NCI-H2196 treated with DMSO at 0.1 percent for 48 hours (cell line): Measurements from ENCODE around the gene FAM120B.

Experiments
- DNase-seq: peaks from one replicate; lab custom pipeline; 2025; ENCODE audit not compliant: unreplicated experiment; lab: John Stamatoyannopoulos, UW

Gene FAM120B

GRCh38 chr6:170439366-170440361, 133.1 kb downstream of the FAM120B start:
- no peak for DNase-seq

DNA sequence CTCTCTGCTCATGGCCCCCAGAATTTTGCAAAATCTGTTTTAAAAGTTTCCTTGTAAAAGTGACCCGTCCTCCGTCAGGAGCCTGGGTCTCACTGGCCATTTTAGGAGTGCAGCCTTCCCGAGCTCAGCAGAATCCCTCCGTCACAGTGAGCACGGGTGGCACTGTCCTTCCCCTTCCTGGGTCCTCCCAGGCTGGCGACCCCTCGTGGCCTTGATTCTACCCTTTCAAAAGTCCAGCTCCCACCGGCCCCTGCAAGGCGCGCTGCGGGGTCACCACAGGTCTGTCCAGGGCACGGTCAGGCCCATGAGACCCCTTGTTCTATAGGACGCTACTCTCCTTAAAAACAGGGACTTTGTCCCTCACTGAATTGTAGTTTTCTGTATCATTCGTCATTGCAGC, 133.9 kb downstream of the FAM120B start:
- no peak for DNase-seq

GRCh38 chr6:170441316-170441715, 134.8 kb downstream of the FAM120B start:
- DNase-seq = no peak

GRCh38 chr6:170442596-170442995, 136.0 kb downstream of the FAM120B start:
- no peak for DNase-seq

DNA sequence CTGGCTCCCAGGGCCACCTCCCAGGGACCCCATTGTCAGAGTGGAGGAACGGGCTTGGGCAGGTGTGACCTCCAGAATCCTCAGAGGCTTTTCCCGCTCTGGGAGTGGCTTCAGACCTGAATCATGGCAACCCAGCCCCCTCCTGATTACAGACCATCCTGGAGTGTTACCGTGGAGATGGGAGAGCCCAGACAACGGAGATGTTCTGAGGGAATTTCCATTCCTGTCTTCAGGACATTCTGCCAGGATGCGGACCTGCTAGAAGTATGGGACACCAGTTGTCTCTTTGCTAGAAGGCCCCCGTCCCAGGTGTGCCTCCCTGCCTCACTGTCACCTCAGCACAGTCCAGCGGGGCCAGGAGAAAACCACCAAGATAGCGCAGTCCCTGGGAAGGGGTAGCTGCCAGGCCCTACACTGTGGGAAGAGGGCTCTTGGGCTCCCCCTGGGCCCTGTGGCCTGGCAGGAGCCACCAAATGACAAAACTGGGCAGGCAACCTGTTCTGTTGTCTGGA, 136.6 kb downstream of the FAM120B start:
- DNase-seq = no peak

DNA sequence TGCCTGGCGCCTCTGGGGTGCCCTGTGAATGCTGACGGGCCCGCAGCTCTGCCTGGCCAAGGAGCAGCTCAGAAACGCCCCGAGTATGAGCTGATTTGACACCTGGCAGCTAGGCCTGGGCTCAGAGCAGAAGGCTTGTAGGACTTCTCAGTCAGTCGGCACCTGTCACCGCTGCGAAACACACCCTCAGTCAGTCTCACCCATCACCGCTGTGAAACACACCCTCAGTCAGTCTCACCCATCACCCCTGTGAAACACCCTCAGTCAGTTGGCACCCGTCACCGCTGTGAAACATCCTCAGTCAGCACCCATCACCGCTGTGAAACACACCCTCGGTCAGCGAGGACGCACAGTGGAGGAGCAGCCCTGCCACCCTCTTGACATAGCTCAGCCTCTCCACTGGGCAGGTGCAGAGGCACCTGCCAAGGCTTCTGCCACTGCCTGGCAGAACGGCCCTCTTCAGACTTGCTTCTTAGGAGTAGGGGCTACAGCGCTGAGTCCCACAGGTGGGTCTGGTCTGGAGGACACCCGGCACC, 137.6 kb downstream of the FAM120B start:
- peak; percentile 12 for DNase-seq

- no peak for DNase-seq
Measured at GRCh38 chr6:170444811-170445211, 138.3 kb downstream of the FAM120B start.

GRCh38 chr6:170445487-170445886, 138.9 kb downstream of the FAM120B start:
- DNase-seq = no peak

DNA sequence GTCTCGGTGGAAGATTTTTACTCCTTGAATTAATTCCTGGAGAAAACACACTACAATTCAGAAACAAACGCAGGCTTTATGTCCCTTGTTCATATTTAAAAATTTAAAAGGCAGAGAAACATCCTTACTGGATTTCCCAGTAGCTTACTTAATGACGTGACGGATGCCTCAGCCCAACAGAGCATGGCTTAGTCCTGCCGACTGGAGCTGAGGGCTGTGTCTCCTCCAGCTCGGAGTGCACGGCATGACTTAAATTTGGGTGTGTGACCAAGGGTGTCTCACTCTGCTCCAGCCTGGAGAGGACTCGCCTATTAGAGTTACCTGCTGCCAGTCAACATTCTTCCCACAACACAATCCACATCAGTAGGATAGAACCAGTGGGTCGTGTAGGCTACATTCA, 139.4 kb downstream of the FAM120B start:
- no peak for DNase-seq

DNA sequence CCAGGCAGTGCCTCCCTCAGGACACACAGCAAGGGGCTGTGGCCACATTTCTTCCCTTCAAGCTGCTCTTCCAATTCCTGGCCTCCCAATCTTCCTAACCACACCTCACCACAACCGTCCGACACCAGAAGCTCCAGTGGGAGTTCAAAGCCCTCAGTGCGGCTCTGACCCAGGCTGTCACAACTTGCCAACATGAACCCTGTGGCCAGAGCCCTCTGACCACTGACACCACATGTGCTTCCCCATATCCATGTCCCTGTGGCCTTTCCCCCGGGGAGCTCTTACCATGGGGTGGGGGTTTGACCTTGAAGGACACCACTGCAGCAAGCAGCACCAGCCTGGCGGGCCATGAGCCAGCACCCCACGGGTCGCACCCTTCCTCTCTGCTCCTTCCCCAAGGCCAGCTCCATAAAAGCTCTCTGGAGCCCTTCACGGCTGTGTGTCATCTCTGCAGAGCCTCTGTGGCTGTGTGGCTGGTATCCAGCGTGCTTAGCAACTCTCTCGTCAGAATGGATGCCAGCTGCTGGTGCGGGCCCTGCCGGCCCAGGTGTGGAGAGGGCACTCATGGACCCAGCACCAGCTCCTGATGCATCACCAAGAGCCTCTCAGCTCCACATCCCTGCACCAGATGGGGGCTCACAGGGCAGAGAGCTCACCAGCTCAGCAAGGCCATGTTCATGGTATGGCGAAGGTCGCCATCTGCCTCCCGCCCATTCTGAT, 140.4 kb downstream of the FAM120B start:
- no peak for DNase-seq

GRCh38 chr6:170447561-170447930, 141.0 kb downstream of the FAM120B start:
- DNase-seq = no peak

DNA sequence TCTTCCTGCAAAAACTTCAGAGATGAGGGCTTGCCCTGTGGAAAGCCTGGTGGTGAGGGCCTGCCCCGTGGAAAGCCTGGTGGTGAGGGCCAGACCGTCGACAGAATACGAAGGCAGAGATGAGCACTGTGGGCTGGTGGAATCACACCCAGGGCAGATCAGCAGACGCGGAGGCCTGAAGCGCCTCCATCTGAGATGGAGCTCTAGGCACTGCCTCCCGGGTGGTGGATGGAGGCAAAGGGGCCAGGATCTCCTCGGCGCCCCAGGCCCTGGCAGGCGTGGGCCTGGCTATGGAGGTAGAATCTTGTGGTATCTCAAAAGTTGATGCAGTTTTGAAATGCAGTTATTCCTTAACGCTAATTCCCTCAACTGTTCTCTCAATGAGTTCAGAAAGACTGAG, 141.8 kb downstream of the FAM120B start:
- no peak for DNase-seq

GRCh38 chr6:170448751-170449630, 142.4 kb downstream of the FAM120B start:
- no peak for DNase-seq

GRCh38 chr6:170449835-170450753, 143.5 kb downstream of the FAM120B start:
- no peak for DNase-seq

- DNase-seq = no peak
Measured at GRCh38 chr6:170450916-170451761, 144.6 kb downstream of the FAM120B start.

DNA sequence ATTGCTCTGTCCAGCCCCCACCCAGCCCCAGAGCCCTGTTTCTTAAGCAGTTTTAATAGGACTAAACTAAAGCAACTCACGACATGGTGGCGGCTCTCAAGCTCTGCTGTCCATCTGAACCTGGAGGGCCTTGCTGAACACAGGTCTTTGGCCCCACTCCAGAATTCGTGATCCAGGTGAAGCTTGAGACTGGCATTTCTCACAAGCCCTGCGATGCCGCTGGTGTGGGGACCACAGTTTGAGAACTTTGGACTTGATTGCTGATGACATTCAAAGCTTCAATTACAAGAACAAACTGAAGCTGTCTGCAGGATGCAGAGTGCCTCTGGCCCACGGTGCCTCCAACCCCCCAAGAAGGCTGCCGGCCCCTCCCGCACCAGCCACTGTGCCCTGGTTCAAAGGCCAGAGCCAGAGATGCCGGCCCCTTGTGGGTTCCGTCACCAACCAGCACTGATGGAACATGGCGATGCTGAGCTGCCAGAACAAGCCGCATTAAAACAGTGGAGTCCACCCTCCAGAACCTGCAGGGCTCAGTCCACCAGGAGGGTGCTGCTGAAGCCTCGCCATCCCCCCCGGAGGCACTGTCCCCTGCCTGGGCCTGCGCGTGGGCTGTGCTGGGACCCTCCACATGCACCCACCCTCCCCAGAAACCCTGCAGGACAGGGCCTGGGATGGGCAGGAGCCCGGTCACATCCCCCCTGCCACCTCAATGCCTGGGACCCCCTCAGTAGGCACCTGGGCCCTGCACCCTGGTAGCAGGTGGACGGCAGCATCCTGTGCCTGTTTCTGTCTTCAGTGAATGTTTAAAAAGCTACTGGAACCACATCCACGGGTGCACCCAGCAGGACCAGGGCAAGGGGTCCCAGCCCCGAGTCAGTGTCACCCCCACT, 145.4 kb downstream of the FAM120B start:
- no peak for DNase-seq

- DNase-seq = no peak
Measured at GRCh38 chr6:170452767-170453545, 146.4 kb downstream of the FAM120B start.
